ENCODE measurements around the gene P2RX5.

Gene P2RX5

GRCh38 chr17:3681565-3681964, 14.4 kb downstream of the P2RX5 start:
- H3K4me3 ChIP-seq (ENCODE audit: low read depth, low read length), result no peak overlapping the region
- no peak for TF ChIP-seq CTCF (IDR thresholded peaks at IDR 0.05; ENCODE audit: control insufficient read depth, extremely low read depth, insufficient read depth)
- no peak for DNase-seq (ENCODE audit: low read depth)

GRCh38 chr17:3681057-3681456, 14.9 kb downstream of the P2RX5 start:
- DNase-seq (ENCODE audit: low read depth), result no peak
- no peak for TF ChIP-seq CTCF (IDR thresholded peaks at IDR 0.05; ENCODE audit: control insufficient read depth, extremely low read depth, insufficient read depth)
- no peak overlapping the region for H3K4me3 ChIP-seq (ENCODE audit: low read depth, low read length)

- H3K4me3 ChIP-seq (ENCODE audit: low read depth, low read length), result no peak overlapping the region
Observed at GRCh38 chr17:3679531-3680126, 16.3 kb downstream of the P2RX5 start.

GRCh38 chr17:3678821-3679530, 17.0 kb downstream of the P2RX5 start:
- TF ChIP-seq CTCF (IDR thresholded peaks at IDR 0.05; ENCODE audit: control insufficient read depth, extremely low read depth, insufficient read depth), result no peak
- no peak overlapping the region for H3K4me3 ChIP-seq (ENCODE audit: low read depth, low read length)
- DNase-seq (ENCODE audit: low read depth), result no peak

More at GRCh38 chr17:3679531-3680126, 16.3 kb downstream of the P2RX5 start:
- TF ChIP-seq CTCF (IDR thresholded peaks at IDR 0.05; ENCODE audit: control insufficient read depth, extremely low read depth, insufficient read depth), result no peak
- no peak for DNase-seq (ENCODE audit: low read depth)

- no peak overlapping the region for H3K4me3 ChIP-seq (ENCODE audit: low read depth, low read length)
- no peak for DNase-seq (ENCODE audit: low read depth)
Observed at GRCh38 chr17:3678095-3678820, 17.7 kb downstream of the P2RX5 start.

GRCh38 chr17:3675886-3676285, 20.1 kb downstream of the P2RX5 start:
- H3K4me3 ChIP-seq (ENCODE audit: low read depth, low read length), result no peak overlapping the region
- DNase-seq (ENCODE audit: low read depth), result no peak
- no peak for TF ChIP-seq CTCF (IDR thresholded peaks at IDR 0.05; ENCODE audit: control insufficient read depth, extremely low read depth, insufficient read depth)

More at GRCh38 chr17:3678095-3678820, 17.7 kb downstream of the P2RX5 start:
- TF ChIP-seq CTCF (IDR thresholded peaks at IDR 0.05; ENCODE audit: control insufficient read depth, extremely low read depth, insufficient read depth), result no peak

Measured in LNCaP clone FGC (cell line).